ENCODE results near the gene ST8SIA6.
"Not testable (repeated sequence)": the region's sequence is repeated elsewhere in the genome, so short reads cannot be mapped to it uniquely, and the experiment has no call there.

The ST8SIA6 gene

DNA sequence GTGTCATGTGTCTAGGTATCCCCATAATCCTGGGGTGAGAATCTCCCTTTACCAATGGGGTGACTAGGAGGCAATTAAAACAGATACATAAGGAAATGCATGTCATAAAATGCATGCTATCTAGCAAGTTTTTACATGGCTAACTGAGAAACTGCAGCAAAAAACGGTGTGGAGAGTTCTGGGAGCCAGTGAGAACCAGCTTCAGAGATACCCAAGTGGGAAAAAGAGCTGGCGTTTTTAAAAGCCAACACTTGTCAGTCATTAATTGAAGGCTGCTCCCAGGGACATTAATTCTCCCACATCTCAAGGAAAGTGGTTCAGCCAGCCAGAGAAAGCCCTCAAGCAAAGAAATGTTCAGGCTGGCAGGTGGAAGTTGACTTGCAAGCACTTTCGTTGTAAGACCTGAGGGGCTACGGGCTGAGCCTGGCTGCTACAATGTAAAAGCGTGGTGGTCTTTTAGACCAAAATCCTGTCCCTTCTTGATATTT, 28.1 kb downstream of the ST8SIA6 start:
- no peak for DNase-seq (ENCODE audit: low spot score)

DNA sequence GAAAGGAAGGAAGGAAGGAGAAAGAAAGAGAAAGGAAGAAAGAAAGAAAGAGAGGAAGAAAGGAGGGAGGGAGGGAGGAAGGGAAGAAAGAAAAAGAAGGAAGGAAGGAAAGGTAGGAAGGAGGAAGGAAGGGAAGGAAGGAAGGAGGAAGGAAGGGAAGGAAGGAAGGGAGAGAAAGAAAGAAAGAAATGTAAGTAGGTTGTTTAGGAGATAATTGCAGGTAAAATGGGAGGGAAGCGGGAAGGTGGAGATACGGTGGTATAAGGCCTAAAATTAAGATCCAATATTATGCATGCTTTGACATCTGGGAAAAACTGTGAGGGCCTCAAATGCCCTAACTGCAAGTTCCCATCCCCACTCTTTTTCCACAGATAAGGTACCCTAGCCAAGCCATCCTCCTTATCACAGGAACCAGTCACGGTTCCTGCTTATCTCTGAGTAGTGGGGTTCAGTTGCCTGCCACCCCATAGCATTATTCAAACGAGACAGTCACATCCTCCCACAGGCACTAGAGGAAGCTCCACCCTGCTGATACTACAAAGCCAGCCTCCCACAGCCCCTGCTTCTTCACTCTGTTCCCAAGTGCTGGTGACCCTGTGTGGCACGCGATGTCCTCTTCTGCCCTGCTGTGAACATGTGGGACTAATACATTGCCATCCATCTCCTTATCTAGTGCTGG, 28.7 kb downstream of the ST8SIA6 start:
- DNase-seq (ENCODE audit: low spot score) = no peak

DNA sequence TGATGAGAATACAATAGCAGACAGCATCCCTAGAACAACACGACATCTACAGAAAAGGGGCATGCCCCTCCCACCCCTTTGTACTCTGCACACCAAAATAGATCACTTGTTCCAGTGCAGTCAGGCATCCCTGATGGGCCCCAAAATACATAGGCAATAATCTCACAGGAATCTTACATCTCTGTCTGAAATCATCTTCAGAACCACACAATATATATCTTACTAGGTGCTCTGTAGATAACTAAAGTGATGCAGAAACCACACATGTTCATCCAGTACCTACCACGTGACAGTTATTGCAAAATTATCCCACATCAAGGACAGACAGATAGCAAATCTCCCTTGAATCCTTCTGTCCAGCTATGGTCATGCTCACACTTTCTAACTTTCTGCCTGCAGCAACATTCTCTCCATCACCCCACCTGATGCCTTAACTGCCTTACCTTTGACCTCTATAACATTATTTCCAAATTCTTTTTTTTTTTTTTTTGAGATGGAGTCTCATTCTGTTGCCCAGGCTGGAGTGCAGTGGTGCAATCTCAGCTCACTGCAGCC, 30.7 kb downstream of the ST8SIA6 start:
- no peak for DNase-seq (ENCODE audit: low spot score)

DNA sequence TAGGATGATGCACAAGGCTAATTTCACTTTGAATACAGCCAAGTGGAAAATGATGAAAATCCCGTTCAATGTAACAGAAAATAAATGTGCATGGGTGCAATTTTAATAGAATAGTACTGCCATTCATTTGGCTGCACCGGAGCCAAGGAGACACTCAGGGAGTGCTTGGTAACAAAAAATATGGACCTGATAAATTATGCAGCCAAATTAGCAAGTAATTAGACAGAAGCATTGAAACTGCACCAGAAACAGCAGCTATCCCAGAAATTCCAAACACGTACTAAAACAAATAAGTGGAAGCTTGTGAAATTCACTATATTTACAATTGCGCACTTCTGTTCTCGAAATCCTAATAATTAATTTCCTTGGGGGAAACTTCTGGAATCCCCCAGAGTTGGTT, 31.5 kb downstream of the ST8SIA6 start:
- DNase-seq (ENCODE audit: low spot score) = no peak

DNA sequence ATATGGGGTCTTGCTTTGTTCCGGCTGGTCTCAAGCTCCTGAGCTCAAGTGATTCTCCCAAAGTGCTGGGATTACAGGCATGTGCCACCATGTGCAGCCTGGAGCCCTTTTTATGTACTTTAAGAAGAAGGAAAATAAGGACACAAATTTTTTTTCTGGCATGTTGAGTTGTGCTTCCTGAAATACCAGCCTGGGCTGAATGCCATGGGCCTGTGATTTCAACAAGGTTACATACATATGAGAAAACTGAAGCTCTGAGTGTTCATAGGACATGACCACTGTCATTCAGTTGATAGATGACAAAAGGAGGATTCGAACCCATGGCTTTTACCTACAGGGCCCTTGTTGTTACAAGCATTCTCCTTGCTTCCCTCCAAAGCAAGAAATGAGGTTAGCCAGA, 36.1 kb downstream of the ST8SIA6 start:
- no peak for DNase-seq (ENCODE audit: low spot score)

DNA sequence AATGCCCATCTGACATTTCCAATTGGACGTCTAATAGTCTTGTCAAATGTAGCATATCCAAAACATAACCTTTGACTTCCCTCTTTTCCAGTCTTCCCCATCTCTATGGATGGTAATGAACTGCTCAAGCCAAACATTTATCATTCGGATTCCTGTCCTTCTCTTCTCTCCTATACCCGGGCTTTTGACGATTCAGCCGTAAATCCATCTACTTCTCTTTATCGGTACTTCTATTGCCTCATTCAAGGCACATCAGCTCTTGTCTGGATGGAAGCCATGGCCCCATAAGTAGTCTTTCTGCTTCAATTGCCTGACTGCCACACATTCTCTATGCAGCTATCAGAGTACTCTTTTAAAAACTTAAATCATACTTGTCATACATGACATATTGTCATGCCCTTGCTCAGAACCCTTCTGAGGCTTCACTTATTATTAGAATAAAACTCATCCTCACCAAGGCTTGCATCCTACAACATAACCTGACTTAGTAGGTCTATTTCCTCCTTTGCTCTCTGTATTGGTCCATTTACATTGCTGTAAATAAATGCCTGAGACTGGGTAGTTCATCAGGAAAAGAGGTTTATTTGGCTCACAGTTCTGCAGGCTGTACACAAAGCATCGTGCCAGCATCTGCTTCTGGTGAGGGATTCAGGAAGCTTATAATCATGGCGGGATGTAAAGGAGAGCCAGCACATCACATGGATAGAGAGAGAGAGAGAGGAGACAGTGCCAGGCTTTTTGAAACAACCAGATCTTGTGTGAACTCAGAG, 37.8 kb downstream of the ST8SIA6 start:
- no peak for DNase-seq (ENCODE audit: low spot score)

DNA sequence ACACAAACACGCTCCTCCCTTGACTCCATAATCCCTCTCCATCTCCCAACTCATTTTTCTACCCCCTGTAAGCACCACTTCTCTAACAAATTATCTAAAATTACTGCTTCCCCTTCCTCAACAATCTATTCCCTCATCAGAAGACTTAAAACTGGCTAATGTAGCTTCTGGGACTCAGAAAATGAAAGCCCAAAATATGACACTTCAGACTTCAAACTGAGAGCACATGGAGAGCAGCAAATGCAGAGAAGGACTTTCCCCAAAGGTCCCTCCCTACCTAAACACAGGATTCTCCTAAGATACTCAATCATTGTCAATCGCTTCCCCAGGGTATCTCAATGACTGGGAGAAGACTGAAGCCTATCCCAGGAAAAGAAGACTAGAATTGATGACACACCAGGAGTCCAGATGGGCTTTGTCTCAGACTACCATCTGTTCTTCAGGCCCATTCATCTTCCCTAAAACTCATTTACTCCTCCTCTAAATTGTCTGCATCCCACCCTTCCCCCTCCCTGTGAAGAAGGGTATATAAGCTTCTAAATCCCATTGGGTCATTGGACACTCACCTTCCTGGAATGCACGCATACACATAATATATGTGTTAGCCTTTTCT, 39.2 kb downstream of the ST8SIA6 start:
- DNase-seq (ENCODE audit: low spot score) = no peak

DNA sequence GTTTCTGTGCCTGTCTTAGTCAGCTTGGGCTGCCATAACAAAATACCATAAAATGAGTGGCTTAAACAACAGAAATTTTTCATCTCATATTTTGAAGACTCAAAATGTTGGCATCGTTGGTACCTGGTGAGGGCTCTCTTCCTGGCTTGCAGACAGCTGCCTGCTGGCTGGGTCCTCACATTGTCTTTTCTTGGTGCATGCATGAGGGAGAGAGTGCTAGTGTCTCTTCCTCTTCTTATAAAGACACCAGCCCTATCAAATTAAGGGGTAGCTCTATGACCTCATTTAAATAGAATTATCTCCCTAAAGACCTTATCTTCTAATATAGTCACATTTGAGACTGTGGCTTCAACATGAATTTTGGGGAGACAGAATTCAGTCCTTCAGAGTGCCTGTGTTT, 39.9 kb downstream of the ST8SIA6 start:
- no peak for DNase-seq (ENCODE audit: low spot score)

DNA sequence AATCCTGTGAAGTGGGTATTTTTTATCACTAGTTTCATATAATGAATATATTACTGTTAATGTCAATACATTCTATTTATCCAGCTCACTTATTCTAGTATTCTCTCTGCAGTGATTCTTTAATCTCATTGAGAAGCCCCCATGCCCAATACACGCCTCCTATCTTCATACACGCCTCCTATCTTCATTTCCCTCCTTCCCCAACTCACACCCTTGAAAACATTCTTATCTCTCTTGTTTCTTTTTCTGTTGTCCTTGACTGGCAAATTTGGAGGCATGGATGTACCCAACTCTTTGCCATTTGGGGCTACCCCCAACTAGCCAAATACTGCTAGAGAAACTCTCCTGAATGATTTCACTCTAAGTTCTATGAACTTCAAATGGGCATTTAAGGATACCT, 40.5 kb downstream of the ST8SIA6 start:
- no peak for DNase-seq (ENCODE audit: low spot score)

DNA sequence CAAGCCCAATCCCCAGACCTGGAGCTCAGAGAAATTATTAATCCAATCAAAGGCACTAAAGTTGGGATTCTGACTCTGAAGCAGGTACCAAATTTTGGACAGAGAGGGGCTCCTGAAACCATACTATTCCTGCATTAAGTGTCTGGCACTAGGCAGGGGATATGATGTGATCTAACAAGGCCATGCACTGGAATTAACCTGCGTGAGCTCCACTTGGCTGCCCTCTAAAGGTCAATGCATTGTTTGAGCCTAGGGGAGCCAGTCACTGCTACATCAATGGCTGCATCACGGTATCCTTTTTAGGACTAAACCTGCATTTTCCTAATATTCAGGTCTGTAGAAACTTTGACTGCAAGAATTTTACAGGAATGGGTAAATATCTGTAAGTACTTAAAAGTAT, 42.1 kb downstream of the ST8SIA6 start:
- no peak for DNase-seq (ENCODE audit: low spot score)

DNA sequence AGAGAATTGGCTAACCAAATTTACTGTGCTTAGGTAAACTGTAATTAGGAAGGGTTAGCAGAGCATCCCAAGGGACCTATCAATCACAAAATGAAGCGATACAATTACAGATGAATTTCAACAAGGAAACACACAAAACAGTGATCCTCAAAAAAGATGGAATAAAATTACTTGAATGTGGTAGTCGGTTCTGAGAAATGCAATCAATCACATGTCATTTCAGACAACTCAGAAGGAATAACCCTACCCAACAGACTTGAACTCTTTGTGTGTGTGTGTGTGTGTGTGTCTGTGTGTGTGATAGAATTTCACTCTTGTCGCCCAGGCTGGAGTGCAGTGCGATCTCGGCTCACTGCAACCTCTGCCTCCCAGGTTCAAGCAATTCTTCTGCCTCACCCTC, 43.5 kb downstream of the ST8SIA6 start:
- no peak for DNase-seq (ENCODE audit: low spot score)

DNA sequence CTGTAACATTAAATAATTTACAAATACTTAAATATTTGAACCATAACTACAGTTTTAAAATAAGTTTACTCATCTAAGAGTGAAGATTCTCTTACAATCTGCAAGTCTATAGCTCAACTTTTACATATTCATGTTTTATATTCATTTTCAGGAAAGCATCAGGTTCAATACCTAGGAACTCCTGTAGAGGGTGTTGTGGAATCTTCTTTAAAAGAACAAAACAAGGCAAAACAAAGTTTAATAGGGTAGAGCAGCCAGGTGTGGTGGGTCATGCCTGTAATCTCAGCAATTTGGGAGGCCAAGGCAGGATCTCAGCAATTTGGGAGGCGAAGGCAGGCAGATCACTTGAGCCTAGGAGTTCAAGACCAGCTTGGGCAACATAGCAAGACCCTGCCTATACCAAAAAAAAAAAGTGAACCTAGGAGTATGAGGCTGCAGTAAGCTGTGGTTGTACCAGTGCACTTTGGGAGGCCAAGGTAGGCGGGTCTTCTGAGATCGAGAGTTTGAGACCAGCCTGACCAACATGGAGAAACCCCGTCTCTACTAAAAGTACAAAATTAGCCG, 45.1 kb downstream of the ST8SIA6 start:
- DNase-seq (ENCODE audit: low spot score) = peak; percentile 9

DNA sequence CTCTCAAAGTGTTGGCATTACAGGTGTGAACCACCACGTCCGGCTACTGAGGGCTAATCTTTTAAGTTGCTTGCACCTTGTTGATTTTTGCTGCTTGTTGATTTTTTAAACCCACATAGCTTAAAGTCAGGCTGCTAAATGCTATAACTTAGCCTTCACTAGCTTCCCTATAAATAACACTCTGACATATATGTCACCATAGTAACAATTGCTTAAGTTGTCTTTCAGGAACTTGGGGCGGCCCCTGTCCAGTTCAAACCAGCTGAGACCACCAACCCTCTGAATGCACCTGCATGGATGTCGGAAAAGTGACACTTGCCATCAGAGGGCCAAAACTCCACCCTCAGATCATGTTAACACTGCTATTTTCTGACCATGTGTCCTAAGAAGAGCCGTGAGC, 47.3 kb downstream of the ST8SIA6 start:
- DNase-seq (ENCODE audit: low spot score) = no peak

DNA sequence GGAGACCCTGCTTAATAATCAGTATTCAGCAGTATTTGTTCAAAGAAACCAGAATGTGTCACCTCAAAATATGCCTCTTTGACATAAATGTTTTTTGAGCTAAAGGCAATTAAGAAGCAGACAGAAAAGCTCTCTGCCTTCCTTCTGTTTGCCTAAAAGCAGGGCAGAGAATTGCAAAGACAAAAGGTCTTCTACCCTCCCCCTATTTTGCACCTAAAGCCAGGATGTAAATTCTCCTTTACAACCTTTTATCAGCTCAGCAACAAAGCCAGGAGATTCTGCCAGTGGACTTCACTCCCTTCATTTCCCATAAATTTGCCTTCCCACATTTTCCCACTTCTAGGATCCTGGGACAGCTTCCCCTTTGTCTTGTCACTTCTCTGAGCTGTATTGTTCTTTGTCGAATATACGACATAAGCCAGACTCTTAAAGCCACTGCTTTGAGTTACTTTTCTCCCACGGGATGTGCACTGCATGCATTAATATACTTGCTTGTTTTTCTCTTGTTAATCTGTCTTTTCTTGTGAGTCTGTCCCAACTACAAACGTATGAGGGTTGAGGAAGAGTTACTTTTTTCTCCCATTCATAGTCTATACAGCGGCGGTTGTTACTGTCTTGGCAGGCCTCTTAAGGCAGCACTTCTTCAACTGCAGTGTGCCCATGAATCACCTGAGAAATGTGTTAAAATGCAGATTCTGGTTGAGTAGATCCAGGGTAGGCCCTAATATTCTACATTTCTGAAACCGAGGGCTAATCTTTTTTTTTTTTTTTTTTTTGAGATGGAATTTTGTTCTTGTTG, 48.2 kb downstream of the ST8SIA6 start:
- no peak for DNase-seq (ENCODE audit: low spot score)

DNA sequence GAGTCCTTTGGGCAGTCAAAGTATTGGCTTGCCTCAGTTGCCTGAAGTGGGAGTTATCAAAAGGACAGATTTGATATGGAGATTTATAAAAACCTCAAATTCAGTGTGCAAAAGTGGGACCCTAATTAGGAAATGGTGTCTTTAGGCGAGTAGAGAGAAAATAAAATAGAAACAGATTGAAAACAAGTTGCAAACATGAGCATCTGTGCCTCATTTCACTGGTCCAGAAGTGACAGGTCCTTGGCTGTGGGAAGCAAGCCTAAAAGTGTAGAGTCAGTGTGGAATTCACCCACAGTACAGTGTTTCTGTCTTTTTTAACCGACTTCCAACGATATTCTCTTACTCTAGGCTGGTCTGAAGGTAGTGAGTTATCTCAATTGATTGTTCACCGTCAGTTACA, 51.2 kb downstream of the ST8SIA6 start:
- no peak for DNase-seq (ENCODE audit: low spot score)

DNA sequence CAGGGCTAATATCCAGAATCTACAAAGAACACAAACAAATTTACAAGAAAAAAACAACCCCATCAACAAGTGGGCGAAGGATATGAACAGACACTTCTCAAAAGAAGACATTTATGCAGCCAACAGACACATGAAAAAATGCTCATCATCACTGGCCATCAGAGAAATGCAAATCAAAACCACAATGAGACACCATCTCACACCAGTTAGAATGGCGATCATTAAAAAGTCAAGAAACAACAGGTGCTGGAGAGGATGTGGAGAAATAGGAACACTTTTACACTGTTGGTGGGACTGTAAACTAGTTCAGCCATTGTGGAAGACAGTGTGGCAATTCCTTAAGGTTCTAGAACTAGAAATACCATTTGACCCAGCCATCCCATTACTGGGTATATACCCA, 52.4 kb downstream of the ST8SIA6 start:
- DNase-seq (ENCODE audit: low spot score) = not testable (repeated sequence)

DNA sequence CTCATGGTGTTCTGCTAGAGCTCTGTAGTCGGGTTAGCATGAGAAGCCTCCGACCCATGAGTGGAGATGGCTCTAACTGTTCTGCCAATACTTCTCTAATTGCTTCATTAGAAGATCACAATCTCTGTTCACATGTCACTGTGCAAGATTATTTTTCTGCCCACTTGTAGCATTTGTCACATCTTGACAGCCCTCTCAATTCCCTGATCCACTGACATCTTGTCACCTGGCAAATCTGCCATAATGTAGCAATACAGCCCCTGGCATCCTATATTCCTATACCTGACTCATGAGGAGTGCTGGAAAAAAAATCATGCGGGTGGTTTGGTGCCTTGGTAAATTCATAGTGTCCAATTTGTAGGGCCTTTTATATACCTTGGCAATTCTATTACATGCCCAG, 58.4 kb downstream of the ST8SIA6 start:
- no peak for DNase-seq (ENCODE audit: low spot score)

DNA sequence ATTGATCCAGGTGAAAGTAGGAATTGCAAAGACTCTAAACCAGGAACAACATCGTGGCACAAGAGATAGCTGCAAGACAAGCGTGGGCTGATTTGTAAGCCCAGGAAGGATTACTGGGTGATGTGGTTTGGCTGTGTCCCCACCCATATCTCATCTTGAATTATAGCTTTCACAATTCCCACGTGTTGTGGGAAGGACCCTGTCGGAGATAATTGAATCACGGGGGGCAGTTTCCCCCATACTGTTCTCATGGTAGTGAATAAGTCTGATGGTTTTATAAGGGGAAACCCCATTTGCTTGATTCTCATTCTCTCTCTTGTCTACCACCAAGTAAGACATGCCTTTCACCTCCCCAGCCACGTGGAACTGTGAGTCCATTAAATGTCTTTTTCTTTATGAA, 59.5 kb downstream of the ST8SIA6 start:
- DNase-seq (ENCODE audit: low spot score) = no peak

DNA sequence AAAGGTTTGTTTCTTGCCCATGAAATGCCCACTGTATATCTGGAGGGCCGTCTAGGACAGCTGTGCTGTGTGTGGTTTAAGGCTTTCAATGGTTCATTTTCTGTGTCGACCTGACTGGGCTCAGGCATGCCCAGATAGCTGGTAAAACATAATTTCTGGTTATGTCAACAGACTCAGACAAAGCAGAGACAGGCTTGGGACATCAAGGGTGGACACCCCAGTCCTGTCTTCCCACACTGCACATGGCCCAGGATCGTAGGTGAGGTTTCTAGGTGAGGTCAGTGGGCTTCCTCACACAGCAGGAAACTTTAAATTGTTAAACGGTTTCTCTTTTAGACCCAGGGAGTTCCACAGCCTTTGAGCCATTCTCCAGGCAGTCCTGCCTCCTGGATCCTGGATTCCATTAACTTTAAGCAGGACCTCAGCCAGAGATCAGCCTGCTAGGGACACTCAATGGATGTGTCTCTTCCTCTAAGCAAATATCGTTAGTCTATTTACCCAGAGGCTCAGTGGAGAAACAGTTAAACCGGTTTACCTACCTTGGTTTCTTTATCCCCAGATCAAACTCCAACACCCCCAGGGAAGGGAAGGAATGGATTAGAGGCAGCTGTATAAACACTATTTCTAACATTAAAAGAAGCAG, 66.4 kb downstream of the ST8SIA6 start:
- DNase-seq (ENCODE audit: low spot score) = no peak

DNA sequence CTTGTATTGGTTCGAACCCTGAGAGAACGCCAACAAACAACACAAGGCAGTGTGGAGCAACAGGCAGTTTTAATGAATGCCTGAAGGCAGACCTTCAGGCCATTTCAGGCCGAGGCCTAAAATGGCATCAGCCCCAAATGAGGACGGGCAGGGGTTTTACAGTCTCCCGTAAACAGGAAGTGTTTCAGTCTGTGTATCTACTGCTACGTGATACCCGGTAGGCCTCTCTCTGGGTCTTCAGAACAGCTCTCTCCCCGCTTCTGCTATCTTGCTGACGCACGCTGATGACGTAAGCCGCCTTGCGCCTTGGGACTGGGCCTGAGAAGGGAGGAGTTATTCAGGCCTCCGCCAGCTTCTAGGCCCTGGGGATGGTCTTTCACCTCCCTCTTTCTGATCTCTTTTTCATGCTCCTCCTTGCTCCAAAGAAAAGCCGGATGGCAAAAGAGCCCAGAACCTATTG, 67.7 kb downstream of the ST8SIA6 start:
- no peak for DNase-seq (ENCODE audit: low spot score)

DNA sequence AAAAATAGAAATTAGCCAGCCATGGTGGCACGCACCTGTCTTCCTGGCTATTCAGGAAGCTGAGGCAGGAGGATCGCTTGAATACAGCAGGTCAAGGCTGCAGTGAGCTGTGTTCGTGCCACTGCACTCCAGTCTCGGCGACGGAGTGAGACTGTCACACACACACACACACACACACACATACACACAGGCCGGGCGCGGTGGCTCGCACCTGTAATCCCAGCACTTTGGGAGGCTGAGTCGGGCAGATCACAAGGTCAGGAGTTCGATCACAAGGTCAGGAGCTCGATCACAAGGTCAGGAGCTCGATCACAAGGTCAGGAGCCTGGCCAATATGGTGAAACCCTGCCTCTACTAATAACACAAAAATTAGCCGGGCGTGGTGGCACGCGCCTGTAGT, 68.4 kb downstream of the ST8SIA6 start:
- no peak for DNase-seq (ENCODE audit: low spot score)
